ENCODE results near the gene KCNH1. TPM values are rescaled to one million over a fixed set of nuclear protein-coding genes. Genes with fewer than 3 reads are reported as not detected.

KCNH1 gene
- total RNA-seq, 2 experiments from 2014 or later = not detected

GRCh38 chr1:210918893-210919292 lies 215.1 kb downstream of the KCNH1 start:
- Mint-ChIP-seq H3K27me3 (peaks cover 1% of the 10 kb centered on the region), H3K27ac (no peak overlapping the region), H3K9me3 (no peaks in the 10 kb centered on the region), H3K36me3 (ENCODE audit: low read depth) (no peaks in the 10 kb centered on the region), H3K4me3 (no peak overlapping the region), H3K4me1 (ENCODE audit: low read depth) (no peaks in the 10 kb centered on the region)
- TF ChIP-seq CTCF (IDR thresholded peaks at IDR 0.05) = no peak
- ChIA-PET CTCF (no interaction called here), POLR2A (no interaction called here)
- DNase-seq (no peak), ATAC-seq (no peak)
- intact Hi-C loops (cut with micrococcal nuclease) = no loop called here

GRCh38 chr1:210917560-210918169 lies 216.3 kb downstream of the KCNH1 start:
- Mint-ChIP-seq H3K4me3 (no peak overlapping the region), H3K27me3 (peaks cover 3% of the 10 kb centered on the region), H3K9me3 (no peaks in the 10 kb centered on the region), H3K4me1 (ENCODE audit: low read depth) (no peaks in the 10 kb centered on the region), H3K36me3 (ENCODE audit: low read depth) (no peaks in the 10 kb centered on the region), H3K27ac (no peak overlapping the region)
- CTCF ChIA-PET = no interaction called here
- DNase-seq = no peak
- intact Hi-C loops (cut with micrococcal nuclease) = no loop called here
- TF ChIP-seq CTCF (IDR thresholded peaks at IDR 0.05) = no peak
- POLR2A ChIA-PET = no interaction called here
- no peak for ATAC-seq

- Mint-ChIP-seq H3K4me3 (no peak overlapping the region), H3K27ac (no peak overlapping the region), H3K4me1 (ENCODE audit: low read depth) (no peaks in the 10 kb centered on the region), H3K36me3 (ENCODE audit: low read depth) (no peaks in the 10 kb centered on the region), H3K9me3 (no peaks in the 10 kb centered on the region), H3K27me3 (peaks cover 3% of the 10 kb centered on the region)
- no peak for TF ChIP-seq CTCF (IDR thresholded peaks at IDR 0.05)
- ChIA-PET CTCF (no interaction called here), POLR2A (no interaction called here)
- intact Hi-C loops (cut with micrococcal nuclease) = no loop called here
- ATAC-seq (no peak), DNase-seq (no peak)
Measured at GRCh38 chr1:210916548-210916947, 217.4 kb downstream of the KCNH1 start.

GRCh38 chr1:210915890-210916507 lies 217.9 kb downstream of the KCNH1 start:
- Mint-ChIP-seq H3K27me3 (peaks cover 3% of the 10 kb centered on the region), H3K36me3 (ENCODE audit: low read depth) (no peaks in the 10 kb centered on the region), H3K9me3 (no peaks in the 10 kb centered on the region), H3K4me1 (ENCODE audit: low read depth) (no peaks in the 10 kb centered on the region), H3K27ac (no peak overlapping the region), H3K4me3 (no peak overlapping the region)
- DNase-seq (no peak), ATAC-seq (no peak)
- ChIA-PET POLR2A (no interaction called here), CTCF (no interaction called here)
- no peak for TF ChIP-seq CTCF (IDR thresholded peaks at IDR 0.05)
- intact Hi-C loops (cut with micrococcal nuclease) = no loop called here

GRCh38 chr1:210912752-210913151 lies 221.2 kb downstream of the KCNH1 start:
- ChIA-PET CTCF (no interaction called here), POLR2A (no interaction called here)
- Mint-ChIP-seq H3K36me3 (ENCODE audit: low read depth) (no peaks in the 10 kb centered on the region), H3K27me3 (peaks cover 6% of the 10 kb centered on the region), H3K4me1 (ENCODE audit: low read depth) (no peaks in the 10 kb centered on the region), H3K9me3 (no peaks in the 10 kb centered on the region), H3K4me3 (no peak overlapping the region), H3K27ac (no peak overlapping the region)
- DNase-seq = no peak
- TF ChIP-seq CTCF (IDR thresholded peaks at IDR 0.05) = no peak
- intact Hi-C loops (cut with micrococcal nuclease) = no loop called here
- no peak for ATAC-seq

Measured in activated CD8-positive, alpha-beta T cell treated with anti-CD3 and anti-CD28 coated beads for 36 hours (primary cell).